GM12878 (cell line): ENCODE data around the gene RETREG3. TPM values are rescaled to one million over a fixed set of nuclear protein-coding genes. Genes with fewer than 3 reads are reported as not detected.

Source experiments
- ATAC-seq: fragments of 200-7000 bp; cut with Tn5 transposase; 3 replicates; pipeline ENCODE4 v1.9.1; 2020; ENCODE audit warnings: mild to moderate bottlenecking, moderate library complexity
- BruUV-seq: library from RNA; stranded (reverse); fragments of 400-500 nt; replicated peaks from 2 replicates; lab custom pipeline; 2021; lab: Mats Ljungman, UMichigan
- CTCF ChIA-PET: fragments of 300-600 bp; sonication (Branson Sonifier 250); formaldehyde crosslinking; extraction: SDS; loops from one replicate; lab custom pipeline; 2021; ENCODE audit warnings: inconsistent platforms; lab: Yijun Ruan, JAX
- POLR2A ChIA-PET: fragments of 350-600 bp; formaldehyde crosslinking; extraction: SDS; loops from one replicate; lab custom pipeline; 2021; ENCODE audit warnings: inconsistent platforms; lab: Charles Lee
- RAD21 ChIA-PET: fragments of 300-600 bp; sonication (Branson Sonifier 250); formaldehyde crosslinking; loops from one replicate; lab custom pipeline; 2023; ENCODE audit warnings: antibody characterized with exemption; ENCODE audit not compliant: unreplicated experiment; lab: Charles Lee
- SMC1A ChIA-PET: fragments of 300-600 bp; sonication (Branson Sonifier 250); formaldehyde crosslinking; loops from one replicate; lab custom pipeline; 2023; ENCODE audit not compliant: unreplicated experiment, uncharacterized antibody; lab: Charles Lee
- DNase-seq: peaks from one replicate; pipeline ENCODE4 v3.0.0-alpha.2; 2011; ENCODE audit warnings: low read depth, low spot score
- FAIRE-seq: peaks from 3 replicates; lab custom pipeline; 2011; peaks lifted over from hg19 to GRCh38; lab: Jason Lieb, UNC
- H2AFZ ChIP-seq: 2 replicates; pipeline ENCODE4 v1.6.0; 2011; ENCODE audit warnings: low read depth, low read length, control low read depth; ENCODE audit not compliant: control insufficient read depth
- H3K27ac ChIP-seq: 2 replicates; pipeline ENCODE4 v1.5.1; 2011; ENCODE audit warnings: control low read depth; ENCODE audit not compliant: control insufficient read depth, insufficient read depth
- H3K27me3 ChIP-seq, 2 experiments: replicated peaks in 1 of 2; 2 replicates each; pipeline versions ENCODE4 v1.6.0 to v1.6.1; 2011; ENCODE audit warnings: low read length in 1 of 2; ENCODE audit not compliant: control insufficient read depth in 2 of 2, insufficient read depth in 2 of 2
- H3K36me3 ChIP-seq, 2 experiments: 2 replicates each; pipeline ENCODE4 v1.5.1; 2011; ENCODE audit warnings: low read length in 1 of 2; ENCODE audit not compliant: control insufficient read depth in 2 of 2, insufficient read depth in 2 of 2
- H3K4me1 ChIP-seq: 2 replicates; pipeline ENCODE4 v1.6.1; 2011; ENCODE audit warnings: mild to moderate bottlenecking, low read length, moderate library complexity, mixed read lengths; ENCODE audit not compliant: control insufficient read depth, insufficient read depth
- H3K4me2 ChIP-seq: 2 replicates; pipeline ENCODE4 v1.6.0; 2011; ENCODE audit warnings: control low read depth; ENCODE audit not compliant: control insufficient read depth, insufficient read depth
- H3K4me3 ChIP-seq: fragments of 200-600 bp; sonication (generic); 2 replicates; pipeline ENCODE4 v1.5.1; 2016
- H3K79me2 ChIP-seq: 2 replicates; pipeline ENCODE4 v1.6.0; 2011; ENCODE audit warnings: low read length; ENCODE audit not compliant: control insufficient read depth, insufficient read depth
- H3K9ac ChIP-seq: 2 replicates; pipeline ENCODE4 v1.8.0; 2011; ENCODE audit warnings: low read length, control low read depth, mixed read lengths; ENCODE audit not compliant: control insufficient read depth, insufficient read depth
- H3K9me3 ChIP-seq: replicated peaks from 3 replicates; pipeline ENCODE4 v1.5.1; 2011; ENCODE audit warnings: mild to moderate bottlenecking, low read length; ENCODE audit not compliant: control insufficient read depth, insufficient read depth
- H4K20me1 ChIP-seq: 2 replicates; pipeline ENCODE4 v1.6.0; 2011; ENCODE audit not compliant: control insufficient read depth, insufficient read depth
- ATF7 ChIP-seq: fragments of 450-650 bp; IDR thresholded peaks from 2 replicates; pipeline ENCODE4 v1.6.1; 2016; ENCODE audit warnings: low read depth, mild to moderate bottlenecking
- BACH1 ChIP-seq: fragments of 450-650 bp; IDR thresholded peaks from 2 replicates; pipeline ENCODE4 v1.6.1; 2017; ENCODE audit warnings: mild to moderate bottlenecking, borderline replicate concordance
- CHD1 ChIP-seq: IDR thresholded peaks from 2 replicates; pipeline ENCODE4 v1.6.1; 2012; ENCODE audit warnings: low read depth, low read length, improper control_type of control experiment
- CREB1 ChIP-seq: IDR thresholded peaks from 2 replicates; pipeline ENCODE4 v1.6.1; 2012; ENCODE audit warnings: low read depth, mild to moderate bottlenecking, inconsistent platforms
- EGR1 ChIP-seq, 2 experiments: IDR thresholded peaks; 1 replicate in 1 of 2; 2 replicates in 1 of 2; pipeline ENCODE4 v1.6.1; 2011 to 2012; ENCODE audit warnings: low read depth in 2 of 2, low read length in 2 of 2, borderline replicate concordance in 1 of 2, mild to moderate bottlenecking in 1 of 2, moderate library complexity in 1 of 2
- IKZF2 ChIP-seq, 2 experiments: fragments of 450-650 bp; IDR thresholded peaks; 2 replicates each; pipeline ENCODE4 v1.6.1; 2017; ENCODE audit warnings: mild to moderate bottlenecking in 2 of 2, moderate library complexity in 2 of 2
- NBN ChIP-seq: fragments of 450-650 bp; IDR thresholded peaks from 2 replicates; pipeline ENCODE4 v1.6.1; 2016
- NFIC ChIP-seq: IDR thresholded peaks from 2 replicates; pipeline ENCODE4 v1.6.1; 2012; ENCODE audit warnings: low read depth, mild to moderate bottlenecking, inconsistent platforms, low read length, moderate library complexity
- NR2C2 ChIP-seq: IDR thresholded peaks from 2 replicates; pipeline ENCODE4 v1.6.1; 2011; ENCODE audit warnings: borderline replicate concordance, low read depth; ENCODE audit not compliant: control insufficient read depth, insufficient read length
- PAX8 ChIP-seq: fragments of 450-650 bp; IDR thresholded peaks from 2 replicates; pipeline ENCODE4 v1.6.1; 2017; ENCODE audit warnings: mild to moderate bottlenecking, moderate library complexity
- RAD21 ChIP-seq: IDR thresholded peaks from 2 replicates; pipeline ENCODE4 v1.6.1; 2011; ENCODE audit warnings: mild to moderate bottlenecking, low read depth, low read length, moderate library complexity; ENCODE audit not compliant: insufficient read depth
- RBBP5 ChIP-seq: fragments of 200-600 bp; sonication (generic); conservative IDR thresholded peaks from 2 replicates; pipeline ENCODE4 v1.6.1; 2016
- SIN3A ChIP-seq: IDR thresholded peaks from 2 replicates; pipeline ENCODE4 v1.6.1; 2012; ENCODE audit warnings: low read depth, low read length, improper control_type of control experiment
- STAT3 ChIP-seq: IDR thresholded peaks from 2 replicates; pipeline ENCODE4 v1.6.1; 2011; ENCODE audit warnings: low read depth, low read length, improper control_type of control experiment
- TBL1XR1 ChIP-seq: IDR thresholded peaks from 2 replicates; pipeline ENCODE4 v1.6.1; 2012; ENCODE audit warnings: low read depth, low read length, improper control_type of control experiment
- WGBS: methylation state at CpG from one replicate; pipeline ENCODE4 v1.1.6; 2016; ENCODE audit warnings: low lambda C conversion rate; ENCODE audit not compliant: insufficient replicate concordance, insufficient coverage; ENCODE audit errors: missing lambda C conversion rate; 5-methylcytosine and 5-hydroxymethylcytosine counted together
- in situ Hi-C: fragments of 300-500 bp; cut with MboI; formaldehyde crosslinking; loops from 9 replicates; pipeline ENCODE4 v1.14.3; 2018; ENCODE audit warnings: mixed read lengths
- intact Hi-C: fragments of 100-400 bp; cut with micrococcal nuclease; formaldehyde crosslinking; loops from one replicate; pipeline ENCODE4 v1.14.2; 2022; ENCODE audit not compliant: unreplicated experiment
- polyA plus RNA-seq, 11 experiments: library from polyadenylated mRNA; depleted of rRNA in 4 of 11; unstranded in 6 of 11; stranded (reverse) in 5 of 11; fragments of >200 nt; fragmentation: Nextera tagmentation in 4 of 11; fragmentation: Illumina TruSeq in 1 of 11; extraction: Ambion mirVana in 4 of 11; extraction: Trizol in 1 of 11; gene quantifications; 1 replicate in 1 of 11; 2 replicates in 10 of 11; pipeline versions ENCODE4 v1.2.1 to v1.2.3, GENCODE V29; 2011 to 2016; ENCODE audit warnings: inconsistent platforms in 2 of 11, missing spikeins in 2 of 11, low read depth in 1 of 11
- total RNA-seq, 4 experiments: library from RNA; depleted of rRNA in 3 of 4; stranded (reverse); fragments of >200 nt in 3 of 4; fragmentation: Illumina TruSeq in 1 of 4; extraction: Trizol in 1 of 4; gene quantifications; 2 replicates each; pipeline versions ENCODE4 v1.2.1 to v1.2.3, GENCODE V29; 2013 to 2021
- TF ChIP-seq, protein P1 (sequence below): fragments of 450-650 bp; conservative IDR thresholded peaks from 2 replicates; pipeline ENCODE4 v1.6.1; 2017; ENCODE audit warnings: mild to moderate bottlenecking, moderate library complexity
- TF ChIP-seq, protein P2 (sequence below): IDR thresholded peaks from 2 replicates; pipeline ENCODE4 v1.6.1; 2012; ENCODE audit warnings: low read depth, low read length, improper control_type of control experiment
- TF ChIP-seq, protein P3 (sequence below): fragments of 450-650 bp; IDR thresholded peaks from 2 replicates; pipeline ENCODE4 v1.6.1; 2018; ENCODE audit warnings: borderline replicate concordance, mild to moderate bottlenecking; ENCODE audit not compliant: partially characterized antibody

Gene RETREG3
- total and polyA plus RNA-seq, 10 of the 15 experiments (the other 5 are each of a cell fraction or from before 2014, with no cell fraction given) = 7.0 to 50.6 (median 27.3) TPM

DNA sequence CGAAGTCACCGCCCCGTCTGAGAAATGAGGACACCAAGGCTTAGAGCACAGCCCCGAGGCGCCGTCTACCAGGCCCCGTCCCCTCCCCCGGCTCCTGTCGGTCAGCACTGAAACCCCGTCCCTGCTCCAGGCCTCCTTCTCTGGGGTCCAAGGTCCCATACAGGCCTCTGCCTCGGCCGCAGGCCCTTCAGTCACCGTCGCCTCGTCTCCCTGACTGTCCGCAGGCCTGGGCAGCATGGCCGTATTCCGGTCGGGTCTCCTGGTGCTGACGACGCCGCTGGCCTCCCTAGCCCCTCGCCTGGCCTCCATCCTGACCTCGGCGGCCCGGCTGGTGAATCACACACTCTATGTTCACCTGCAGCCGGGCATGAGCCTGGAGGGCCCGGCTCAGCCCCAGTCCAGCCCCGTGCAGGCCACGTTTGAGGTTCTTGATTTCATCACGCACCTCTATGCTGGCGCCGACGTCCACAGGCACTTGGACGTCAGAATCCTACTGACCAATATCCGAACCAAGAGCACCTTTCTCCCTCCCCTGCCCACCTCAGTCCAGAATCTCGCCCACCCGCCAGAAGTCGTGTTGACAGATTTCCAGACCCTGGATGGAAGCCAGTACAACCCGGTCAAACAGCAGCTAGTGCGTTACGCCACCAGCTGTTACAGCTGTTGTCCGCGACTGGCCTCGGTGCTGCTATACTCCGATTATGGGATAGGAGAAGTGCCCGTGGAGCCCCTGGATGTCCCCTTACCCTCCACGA lies 46.6 kb downstream of the RETREG3 start:
- Histone ChIP-seq H3K27ac (peak overlapping the region; percentile 93), H3K9ac (peak overlapping the region; percentile 98), H4K20me1 (no peaks in the 10 kb centered on the region), H3K4me2 (peak overlapping the region; percentile 100), H2AFZ (peak overlapping the region; percentile 98; the same call in 1 of the 2 replicates), H3K9me3 (no peaks in the 10 kb centered on the region), H3K79me2 (peaks cover 43% of the 10 kb centered on the region), H3K4me3 (peak overlapping the region; percentile 76), H3K27me3 (no peaks in the 10 kb centered on the region), H3K4me1 (peaks cover 21% of the 10 kb centered on the region), H3K36me3 (peaks cover 12 to 19% of the 10 kb centered on the region in 2 experiments; a peak in 3 of 4 replicates)
- intact Hi-C loops (no loop called here), in situ Hi-C loops (no loop called here)
- SMC1A ChIA-PET = no interaction called here
- FAIRE-seq (peak; percentile 23), ATAC-seq (peak; percentile 21), DNase-seq (no peak)
- under 1% methylated on average over 48 of the region's 48 CpGs for WGBS
- RAD21 ChIA-PET = interaction anchor here (1.2 kb wide), 1 partner anchor 16 kb away, joined by 3 read pairs; no protein-coding TSS in a partner anchor
- CTCF ChIA-PET = interaction anchor here (0.7 to 1.4 kb wide), 6 partner anchors 11 to 443 kb away, joined by 3 to 6 read pairs (median 4); partner anchors contain the start of gene PSMC3IP
- TSS peak; percentile 75 for BruUV-seq
- POLR2A ChIA-PET = interaction anchor here (0.6 to 2.5 kb wide), 2 partner anchors 43 to 46 kb away, joined by 6 to 8 read pairs; partner anchors contain the start of genes RETREG3 and TUBG1
- TF ChIP-seq, protein P1, sequence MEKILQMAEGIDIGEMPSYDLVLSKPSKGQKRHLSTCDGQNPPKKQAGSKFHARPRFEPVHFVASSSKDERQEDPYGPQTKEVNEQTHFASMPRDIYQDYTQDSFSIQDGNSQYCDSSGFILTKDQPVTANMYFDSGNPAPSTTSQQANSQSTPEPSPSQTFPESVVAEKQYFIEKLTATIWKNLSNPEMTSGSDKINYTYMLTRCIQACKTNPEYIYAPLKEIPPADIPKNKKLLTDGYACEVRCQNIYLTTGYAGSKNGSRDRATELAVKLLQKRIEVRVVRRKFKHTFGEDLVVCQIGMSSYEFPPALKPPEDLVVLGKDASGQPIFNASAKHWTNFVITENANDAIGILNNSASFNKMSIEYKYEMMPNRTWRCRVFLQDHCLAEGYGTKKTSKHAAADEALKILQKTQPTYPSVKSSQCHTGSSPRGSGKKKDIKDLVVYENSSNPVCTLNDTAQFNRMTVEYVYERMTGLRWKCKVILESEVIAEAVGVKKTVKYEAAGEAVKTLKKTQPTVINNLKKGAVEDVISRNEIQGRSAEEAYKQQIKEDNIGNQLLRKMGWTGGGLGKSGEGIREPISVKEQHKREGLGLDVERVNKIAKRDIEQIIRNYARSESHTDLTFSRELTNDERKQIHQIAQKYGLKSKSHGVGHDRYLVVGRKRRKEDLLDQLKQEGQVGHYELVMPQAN = peak; percentile 34; the same call in 1 of the 2 replicates
- TF ChIP-seq, protein P2, sequence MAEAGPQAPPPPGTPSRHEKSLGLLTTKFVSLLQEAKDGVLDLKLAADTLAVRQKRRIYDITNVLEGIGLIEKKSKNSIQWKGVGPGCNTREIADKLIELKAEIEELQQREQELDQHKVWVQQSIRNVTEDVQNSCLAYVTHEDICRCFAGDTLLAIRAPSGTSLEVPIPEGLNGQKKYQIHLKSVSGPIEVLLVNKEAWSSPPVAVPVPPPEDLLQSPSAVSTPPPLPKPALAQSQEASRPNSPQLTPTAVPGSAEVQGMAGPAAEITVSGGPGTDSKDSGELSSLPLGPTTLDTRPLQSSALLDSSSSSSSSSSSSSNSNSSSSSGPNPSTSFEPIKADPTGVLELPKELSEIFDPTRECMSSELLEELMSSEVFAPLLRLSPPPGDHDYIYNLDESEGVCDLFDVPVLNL = no peak
- TF ChIP-seq BACH1 (no peak), NFIC (no peak), RAD21 (no peak), PAX8 (no peak), RBBP5 (no peak), NBN (no peak), TBL1XR1 (no peak), EGR1 (IDR thresholded peaks at IDR 0.05; ENCODE audit: borderline replicate concordance in 1 of 2, low read depth in 2 of 2, low read length in 2 of 2) (no peak), SIN3A (no peak; the same call in 1 of the 2 replicates), STAT3 (no peak), IKZF2 (IDR thresholded peaks at IDR 0.05) (no peak), CREB1 (0 out of 2 replicates have a peak, but pooled peaks have one; percentile 18), NR2C2 (no peak), ATF7 (no peak), CHD1 (no peak)
- TF ChIP-seq, protein P3, sequence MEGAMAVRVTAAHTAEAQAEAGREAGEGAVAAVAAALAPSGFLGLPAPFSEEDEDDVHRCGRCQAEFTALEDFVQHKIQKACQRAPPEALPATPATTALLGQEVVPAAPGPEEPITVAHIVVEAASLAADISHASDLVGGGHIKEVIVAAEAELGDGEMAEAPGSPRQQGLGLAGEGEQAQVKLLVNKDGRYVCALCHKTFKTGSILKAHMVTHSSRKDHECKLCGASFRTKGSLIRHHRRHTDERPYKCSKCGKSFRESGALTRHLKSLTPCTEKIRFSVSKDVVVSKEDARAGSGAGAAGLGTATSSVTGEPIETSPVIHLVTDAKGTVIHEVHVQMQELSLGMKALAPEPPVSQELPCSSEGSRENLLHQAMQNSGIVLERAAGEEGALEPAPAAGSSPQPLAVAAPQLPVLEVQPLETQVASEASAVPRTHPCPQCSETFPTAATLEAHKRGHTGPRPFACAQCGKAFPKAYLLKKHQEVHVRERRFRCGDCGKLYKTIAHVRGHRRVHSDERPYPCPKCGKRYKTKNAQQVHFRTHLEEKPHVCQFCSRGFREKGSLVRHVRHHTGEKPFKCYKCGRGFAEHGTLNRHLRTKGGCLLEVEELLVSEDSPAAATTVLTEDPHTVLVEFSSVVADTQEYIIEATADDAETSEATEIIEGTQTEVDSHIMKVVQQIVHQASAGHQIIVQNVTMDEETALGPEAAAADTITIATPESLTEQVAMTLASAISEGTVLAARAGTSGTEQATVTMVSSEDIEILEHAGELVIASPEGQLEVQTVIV = no peak
